ENCODE measurements around the gene FAM219A.
"Not testable (repeated sequence)": the region's sequence is repeated elsewhere in the genome, so short reads cannot be mapped to it uniquely, and the experiment has no call there.

DNA sequence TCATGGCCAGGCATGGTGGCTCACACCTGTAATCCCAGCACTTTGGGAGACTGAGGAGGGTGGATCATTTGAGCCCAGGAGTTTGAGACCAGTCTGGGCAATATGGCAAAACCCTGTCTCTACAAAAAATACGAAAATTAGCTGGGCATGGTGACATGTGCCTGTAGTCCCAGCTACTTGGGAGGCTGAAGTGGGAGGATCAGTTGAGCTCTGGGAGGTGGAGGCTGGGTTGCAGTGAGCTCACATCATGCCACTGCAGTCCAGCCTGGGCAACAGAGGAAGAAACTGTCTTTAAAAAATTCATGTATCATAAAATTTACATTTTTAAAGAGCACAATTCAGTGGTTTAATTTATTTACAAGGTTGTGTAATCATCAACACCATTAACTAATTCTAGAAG is 105.4 kb downstream of the FAM219A start:
- TF ChIP-seq, protein P1, sequence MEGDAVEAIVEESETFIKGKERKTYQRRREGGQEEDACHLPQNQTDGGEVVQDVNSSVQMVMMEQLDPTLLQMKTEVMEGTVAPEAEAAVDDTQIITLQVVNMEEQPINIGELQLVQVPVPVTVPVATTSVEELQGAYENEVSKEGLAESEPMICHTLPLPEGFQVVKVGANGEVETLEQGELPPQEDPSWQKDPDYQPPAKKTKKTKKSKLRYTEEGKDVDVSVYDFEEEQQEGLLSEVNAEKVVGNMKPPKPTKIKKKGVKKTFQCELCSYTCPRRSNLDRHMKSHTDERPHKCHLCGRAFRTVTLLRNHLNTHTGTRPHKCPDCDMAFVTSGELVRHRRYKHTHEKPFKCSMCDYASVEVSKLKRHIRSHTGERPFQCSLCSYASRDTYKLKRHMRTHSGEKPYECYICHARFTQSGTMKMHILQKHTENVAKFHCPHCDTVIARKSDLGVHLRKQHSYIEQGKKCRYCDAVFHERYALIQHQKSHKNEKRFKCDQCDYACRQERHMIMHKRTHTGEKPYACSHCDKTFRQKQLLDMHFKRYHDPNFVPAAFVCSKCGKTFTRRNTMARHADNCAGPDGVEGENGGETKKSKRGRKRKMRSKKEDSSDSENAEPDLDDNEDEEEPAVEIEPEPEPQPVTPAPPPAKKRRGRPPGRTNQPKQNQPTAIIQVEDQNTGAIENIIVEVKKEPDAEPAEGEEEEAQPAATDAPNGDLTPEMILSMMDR (conservative IDR thresholded peaks at IDR 0.05; ENCODE audit: low read depth, low read length), result not testable (repeated sequence)
- not testable (repeated sequence) for TF ChIP-seq EZH2phosphoT487 (IDR thresholded peaks at IDR 0.05; ENCODE audit: borderline replicate concordance, low read length); EZH2 (IDR thresholded peaks at IDR 0.05; ENCODE audit: low read length, unreplicated experiment)
